Muscle of back (tissue), 11 donors: ENCODE measurements around the gene MCU. TPM values are rescaled to one million over a fixed set of nuclear protein-coding genes. Genes with fewer than 3 reads are reported as not detected.
A peak's percentile ranks its signal among the peaks of the same experiment; 100 is the strongest.

Experiments
- DNase-seq, 3 donors: peaks; one replicate each; pipeline versions ENCODE4 v3.0.0 to v3.0.0-alpha.2; 2013
- polyA plus RNA-seq, 10 donors: library from polyadenylated mRNA; unstranded; fragments of 120-200 nt; gene quantifications; one replicate each; pipeline ENCODE4 v1.2.1, GENCODE V29; 2013; ENCODE audit not compliant: insufficient read length in 10 of 10

MCU gene
- polyA plus RNA-seq, 10 donors: 86.6 to 152 (median 104) TPM

- DNase-seq: peak in 2 of 3 donors; percentile 60 to 63
Observed at GRCh38 chr10:72800000-72800740, 108.2 kb downstream of the MCU start.

DNA sequence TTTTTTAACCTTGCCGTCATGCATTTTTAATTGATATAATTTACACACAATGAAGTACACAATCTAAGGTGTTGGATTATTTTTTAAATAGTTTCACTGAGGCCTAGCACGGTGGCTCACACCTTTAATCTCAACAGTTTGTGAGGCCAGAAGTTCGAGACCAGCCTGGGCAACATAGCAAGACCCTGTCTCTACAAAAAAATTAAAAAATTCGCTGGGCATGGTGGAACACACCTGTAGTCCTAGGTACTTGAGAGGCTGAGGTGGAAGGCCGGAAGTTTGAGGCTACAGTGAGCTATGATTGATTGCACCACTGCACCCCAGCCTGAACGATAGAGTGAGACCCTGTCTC lies 108.8 kb downstream of the MCU start:
- DNase-seq: no peak

DNA sequence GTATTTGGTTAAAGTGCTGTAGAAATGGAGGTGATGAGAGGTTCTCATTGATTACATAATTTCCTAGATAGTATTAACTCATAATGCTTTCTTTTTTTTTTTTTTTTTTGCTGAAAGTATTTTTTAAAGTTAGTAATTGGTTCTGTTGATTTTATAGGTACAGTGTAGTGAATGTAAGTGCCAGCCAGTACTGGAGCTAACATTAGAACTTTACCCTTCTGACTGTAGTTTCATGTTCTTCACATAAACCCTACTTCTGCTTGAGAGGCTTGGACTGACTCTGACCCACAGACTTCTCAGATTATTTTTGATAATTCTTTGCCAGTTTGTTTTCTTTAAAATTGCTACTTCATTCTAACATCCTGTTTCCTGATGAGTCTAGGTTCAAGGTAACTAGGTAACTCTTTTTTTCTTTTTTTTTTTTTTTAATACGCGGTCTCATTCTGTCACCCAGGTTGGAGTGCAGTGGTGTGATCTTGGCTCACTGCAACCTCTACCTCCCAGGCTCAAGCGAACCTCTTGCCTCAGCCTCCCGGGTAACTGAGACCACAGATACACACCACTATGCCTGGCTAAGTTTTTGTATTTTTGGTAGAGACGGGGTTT lies 109.4 kb downstream of the MCU start:
- DNase-seq: no peak

DNA sequence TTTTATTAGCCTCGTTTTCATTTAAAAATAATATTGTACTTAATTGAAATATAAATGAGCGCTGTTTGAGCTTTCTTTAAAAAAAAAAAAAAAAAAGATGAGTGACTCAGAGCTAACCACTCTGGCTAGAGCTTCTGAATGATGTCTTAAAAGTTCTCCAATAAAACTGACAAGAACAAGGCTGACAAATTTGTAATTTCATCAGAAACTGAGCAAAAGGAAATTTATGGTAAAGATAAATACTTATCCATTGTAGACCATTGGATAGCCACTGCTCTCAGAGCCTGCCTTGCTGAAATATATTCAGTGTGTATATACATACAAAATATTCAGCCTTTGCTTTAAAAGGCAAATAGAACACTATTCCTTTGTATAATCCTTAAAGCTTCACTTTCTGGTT lies 110.4 kb downstream of the MCU start:
- no peak for DNase-seq

GRCh38 chr10:72802763-72803505 lies 111.0 kb downstream of the MCU start:
- DNase-seq: peak; percentile 58 to 76 (median 63)

DNA sequence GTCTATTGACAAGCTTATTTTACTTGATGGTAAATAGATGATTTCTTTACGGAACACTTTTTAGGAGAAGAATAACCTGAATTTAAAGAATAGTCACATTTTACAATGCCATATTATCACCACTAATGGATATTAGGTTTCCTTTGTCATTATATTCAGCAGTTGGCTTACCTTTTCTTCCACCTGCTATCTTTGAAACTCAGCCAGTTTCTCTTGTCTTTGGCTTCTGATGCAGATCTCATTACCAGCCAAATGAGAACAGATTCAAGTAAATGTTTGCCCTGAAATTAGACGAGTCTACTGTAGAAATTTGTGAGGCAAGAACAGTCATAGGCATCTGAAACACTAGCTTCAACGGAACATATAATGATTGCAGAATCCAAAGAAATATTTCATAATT lies 116.1 kb downstream of the MCU start:
- DNase-seq: no peak

DNA sequence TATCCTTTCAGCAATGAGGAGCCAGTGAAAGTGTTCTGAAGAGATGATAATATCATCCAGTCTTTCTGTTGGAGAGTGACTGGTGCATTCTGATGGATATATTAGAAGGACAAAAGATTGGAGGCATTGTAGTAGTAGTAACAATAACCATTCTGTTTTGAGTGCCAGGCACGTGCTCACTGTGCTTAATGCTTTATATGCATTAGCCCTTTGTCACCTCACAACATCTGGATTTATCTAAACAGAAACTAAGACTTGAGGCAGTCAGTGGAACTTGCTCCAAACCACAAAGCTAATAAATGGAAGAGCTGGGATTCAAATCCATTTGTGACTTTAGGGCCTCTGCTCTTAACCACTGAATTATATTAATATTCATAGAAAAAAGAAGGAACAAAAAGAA lies 117.1 kb downstream of the MCU start:
- no peak for DNase-seq

DNA sequence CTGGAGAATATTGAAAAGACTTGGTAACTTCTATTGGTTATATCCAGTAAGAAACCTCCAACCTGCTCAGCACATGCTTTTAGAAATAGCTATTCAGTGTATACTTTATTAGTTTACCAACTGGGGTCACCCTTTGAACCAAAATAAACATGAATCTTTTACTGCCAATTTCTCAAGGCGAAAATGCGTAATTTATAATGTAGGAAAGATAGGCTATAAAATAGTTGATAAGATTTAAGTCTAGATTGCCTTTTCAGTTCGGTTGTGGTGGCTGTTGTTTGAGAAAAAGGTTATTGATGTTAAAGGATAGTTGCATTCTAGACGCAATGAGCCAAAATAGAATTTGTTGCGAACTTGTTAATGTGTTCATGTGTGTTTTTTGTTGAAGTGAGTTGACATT lies 119.0 kb downstream of the MCU start:
- DNase-seq: no peak

DNA sequence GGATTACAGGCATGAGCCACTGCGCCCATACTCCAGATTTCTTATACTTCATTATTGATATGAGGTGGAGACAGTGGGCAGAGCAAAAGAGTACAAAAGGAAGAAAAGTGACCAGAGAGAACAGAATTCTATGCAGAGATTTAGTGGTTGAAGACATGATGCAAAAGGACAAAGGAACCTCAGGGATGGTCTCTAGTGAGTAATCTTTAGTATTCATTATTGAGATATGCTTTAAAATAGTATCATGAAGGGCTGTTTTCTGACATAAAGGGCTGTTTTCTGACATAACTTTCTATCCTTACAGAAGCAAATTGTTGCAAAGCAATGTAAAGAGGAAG lies 120.4 kb downstream of the MCU start:
- no peak for DNase-seq

GRCh38 chr10:72812753-72813430 lies 120.9 kb downstream of the MCU start:
- peak; percentile 79 to 91 (median 87) for DNase-seq

GRCh38 chr10:72814099-72814790 lies 122.3 kb downstream of the MCU start:
- DNase-seq: peak; percentile 31 to 67 (median 40)

GRCh38 chr10:72816565-72816964 lies 124.6 kb downstream of the MCU start:
- DNase-seq: no peak

GRCh38 chr10:72818076-72818475 lies 126.1 kb downstream of the MCU start:
- DNase-seq: no peak

- no peak for DNase-seq
Observed at GRCh38 chr10:72819053-72819452, 127.1 kb downstream of the MCU start.

GRCh38 chr10:72821606-72822005 lies 129.7 kb downstream of the MCU start:
- no peak for DNase-seq

GRCh38 chr10:72822342-72822986 lies 130.5 kb downstream of the MCU start:
- no peak for DNase-seq

GRCh38 chr10:72825163-72825562 lies 133.2 kb downstream of the MCU start:
- DNase-seq: no peak

- DNase-seq: no peak
Observed at GRCh38 chr10:72826346-72826745, 134.4 kb downstream of the MCU start.

- DNase-seq: no peak
Observed at GRCh38 chr10:72828294-72828693, 136.4 kb downstream of the MCU start.

- DNase-seq: no peak
Observed at GRCh38 chr10:72830625-72831024, 138.7 kb downstream of the MCU start.

DNA sequence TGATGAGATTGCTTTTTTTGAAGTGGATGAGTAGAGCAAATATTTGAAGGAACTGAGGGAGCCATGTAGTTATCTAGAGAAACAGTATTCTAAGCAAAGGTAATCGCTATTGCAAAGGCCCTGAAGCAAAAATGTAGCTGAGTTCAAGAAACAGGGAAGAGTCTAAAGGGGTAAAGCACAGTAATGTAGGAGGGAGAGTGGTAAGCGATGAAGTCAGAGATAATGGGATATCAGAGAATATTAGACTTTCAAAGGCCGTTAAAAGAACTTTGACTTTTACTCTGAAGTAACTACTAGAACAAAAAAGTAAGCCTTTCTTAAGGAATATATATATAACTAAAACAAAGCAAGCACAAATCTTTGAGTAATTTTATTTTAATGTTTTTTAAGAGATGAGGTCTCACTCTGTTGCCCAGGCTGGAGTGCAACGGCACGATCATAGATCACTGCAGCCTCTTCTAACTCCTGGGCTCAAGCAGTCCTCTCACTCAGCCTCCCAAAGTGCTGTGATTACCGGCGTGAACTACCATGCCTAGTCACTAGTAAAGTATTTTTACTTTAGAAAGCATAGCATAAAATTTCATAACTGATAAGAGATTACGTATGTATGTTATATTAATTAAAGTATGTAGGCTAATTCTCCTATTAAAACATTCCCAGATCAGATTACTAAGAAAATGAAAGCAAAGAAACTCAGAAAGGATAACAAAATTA lies 139.9 kb downstream of the MCU start:
- no peak for DNase-seq
